SK-N-SH treated with all-trans-retinoic acid at 6 μM for 48 hours (cell line): ENCODE results near the gene CCIN.

Source experiments
- ATAC-seq: fragments of 200-7000 bp; cut with Tn5 transposase; 3 replicates; pipeline ENCODE4 v1.9.1; 2020; ENCODE audit warnings: mild to moderate bottlenecking, moderate library complexity
- ARNTL ChIP-seq: fragments of 450-650 bp; formaldehyde crosslinking; IDR thresholded peaks from 2 replicates; pipeline ENCODE4 v1.5.0; 2020; ENCODE audit warnings: low read depth, mild to moderate bottlenecking, moderate library complexity, borderline replicate concordance
- BACH2 ChIP-seq: fragments of 250-450 bp; sonication (Bioruptor Pico); IDR thresholded peaks from 2 replicates; pipeline ENCODE4 v1.9.0; 2021; ENCODE audit warnings: mild to moderate bottlenecking, borderline replicate concordance
- CREB5 ChIP-seq: fragments of 250-450 bp; sonication (Bioruptor Pico); IDR thresholded peaks from 2 replicates; pipeline ENCODE4 v1.5.1; 2020; ENCODE audit warnings: low read depth, mild to moderate bottlenecking, moderate library complexity
- CSDC2 ChIP-seq: fragments of 250-450 bp; sonication (Bioruptor Pico); IDR thresholded peaks from 2 replicates; pipeline ENCODE4 v1.5.0; 2020; ENCODE audit warnings: mild to moderate bottlenecking, moderate library complexity
- CSRNP3 ChIP-seq: fragments of 250-450 bp; sonication (Bioruptor Pico); IDR thresholded peaks from 2 replicates; pipeline ENCODE4 v1.5.1; 2021; ENCODE audit warnings: mild to moderate bottlenecking, moderate library complexity
- ESRRG ChIP-seq: fragments of 250-450 bp; sonication (Bioruptor Pico); IDR thresholded peaks from 2 replicates; pipeline ENCODE4 v1.6.1; 2021; ENCODE audit warnings: mild to moderate bottlenecking
- GLIS3 ChIP-seq: fragments of 250-450 bp; sonication (Bioruptor Pico); IDR thresholded peaks from 2 replicates; pipeline ENCODE4 v1.5.0; 2020; ENCODE audit warnings: mild to moderate bottlenecking, moderate library complexity
- ISL1 ChIP-seq: fragments of 250-450 bp; sonication (Bioruptor Pico); IDR thresholded peaks from 2 replicates; pipeline ENCODE4 v2.1.2; 2022; ENCODE audit warnings: mild to moderate bottlenecking, moderate library complexity
- OSR1 ChIP-seq: fragments of 250-450 bp; sonication (Bioruptor Pico); IDR thresholded peaks from 2 replicates; pipeline ENCODE4 v1.8.0; 2022; ENCODE audit warnings: moderate library complexity, mild to moderate bottlenecking, inconsistent platforms
- POU6F1 ChIP-seq: fragments of 250-450 bp; sonication (Bioruptor Pico); IDR thresholded peaks from 2 replicates; pipeline ENCODE4 v1.8.0; 2021; ENCODE audit warnings: low read depth, mild to moderate bottlenecking, moderate library complexity, borderline replicate concordance
- PPARA ChIP-seq: fragments of 250-450 bp; sonication (Bioruptor Pico); IDR thresholded peaks from 2 replicates; pipeline ENCODE4 v1.5.0; 2020; ENCODE audit warnings: mild to moderate bottlenecking, borderline replicate concordance
- SNAI2 ChIP-seq: fragments of 250-450 bp; sonication (Bioruptor Pico); IDR thresholded peaks from 2 replicates; pipeline ENCODE4 v1.5.0; 2020; ENCODE audit warnings: mild to moderate bottlenecking, moderate library complexity
- TCF4 ChIP-seq: fragments of 250-450 bp; sonication (Bioruptor Pico); IDR thresholded peaks from 2 replicates; pipeline ENCODE4 v1.8.0; 2021; ENCODE audit warnings: mild to moderate bottlenecking, moderate library complexity, borderline replicate concordance
- TOX ChIP-seq: fragments of 250-450 bp; sonication (Bioruptor Pico); IDR thresholded peaks from 2 replicates; pipeline ENCODE4 v1.8.0; 2021; ENCODE audit warnings: mild to moderate bottlenecking, moderate library complexity, borderline replicate concordance
- TSHZ2 ChIP-seq: fragments of 250-450 bp; sonication (Bioruptor Pico); IDR thresholded peaks from 2 replicates; pipeline ENCODE4 v1.5.0; 2020; ENCODE audit warnings: mild to moderate bottlenecking, moderate library complexity
- ZC3H10 ChIP-seq: fragments of 250-450 bp; sonication (Bioruptor Pico); IDR thresholded peaks from 2 replicates; pipeline ENCODE4 v1.5.1; 2021; ENCODE audit warnings: mild to moderate bottlenecking, moderate library complexity
- ZFP3 ChIP-seq: fragments of 250-450 bp; sonication (Bioruptor Pico); IDR thresholded peaks from 2 replicates; pipeline ENCODE4 v1.5.0; 2020; ENCODE audit warnings: mild to moderate bottlenecking, moderate library complexity
- ZFP30 ChIP-seq: fragments of 450-650 bp; formaldehyde crosslinking; IDR thresholded peaks from 2 replicates; pipeline ENCODE4 v1.5.0; 2022; ENCODE audit warnings: mild to moderate bottlenecking, moderate library complexity
- ZNF565 ChIP-seq: fragments of 450-650 bp; formaldehyde crosslinking; conservative IDR thresholded peaks from 2 replicates; pipeline ENCODE4 v1.5.0; 2020; ENCODE audit warnings: low read depth, mild to moderate bottlenecking, moderate library complexity
- ZNF8 ChIP-seq: fragments of 450-650 bp; formaldehyde crosslinking; IDR thresholded peaks from 2 replicates; pipeline ENCODE4 v1.5.0; 2020; ENCODE audit warnings: mild to moderate bottlenecking, moderate library complexity

CCIN gene

GRCh38 chr9:36134761-36135505 is 34.3 kb upstream of the CCIN start:
- no peak for TF ChIP-seq ISL1
- TF ChIP-seq POU6F1 (CRISPR knock-in tag): no peak
- no peak for TF ChIP-seq ZFP3 (CRISPR knock-in tag)
- TF ChIP-seq ZC3H10 (CRISPR knock-in tag): no peak
- TF ChIP-seq ZNF565 (CRISPR knock-in tag): no peak
- TF ChIP-seq TOX (CRISPR knock-in tag): no peak
- no peak for TF ChIP-seq BACH2 (CRISPR knock-in tag)
- no peak for TF ChIP-seq CREB5 (CRISPR knock-in tag)
- TF ChIP-seq ARNTL: no peak
- TF ChIP-seq CSRNP3: no peak
- no peak for TF ChIP-seq ESRRG (CRISPR knock-in tag)
- TF ChIP-seq OSR1 (CRISPR knock-in tag): no peak
- no peak for TF ChIP-seq PPARA (CRISPR knock-in tag)
- no peak for TF ChIP-seq TSHZ2 (CRISPR knock-in tag)
- no peak for TF ChIP-seq ZFP30 (CRISPR knock-in tag)
- TF ChIP-seq TCF4: no peak
- TF ChIP-seq SNAI2 (CRISPR knock-in tag): no peak
- no peak for TF ChIP-seq GLIS3 (CRISPR knock-in tag)
- no peak for TF ChIP-seq ZNF8 (CRISPR knock-in tag)
- no peak for TF ChIP-seq CSDC2 (CRISPR knock-in tag)
- TF ChIP-seq, all 23 proteins: peak for 0
- ATAC-seq: no peak

- no peak for TF ChIP-seq ZC3H10 (CRISPR knock-in tag)
- TF ChIP-seq ESRRG (CRISPR knock-in tag): no peak
- ATAC-seq: peak; percentile 34; the same call in 2 of the 3 replicates
Measured at GRCh38 chr9:36135741-36136271, 33.4 kb upstream of the CCIN start.

- TF ChIP-seq ZC3H10 (CRISPR knock-in tag): no peak
- TF ChIP-seq ZFP3 (CRISPR knock-in tag): peak; percentile 91
- 0 out of 2 replicates have a peak, but pooled peaks have one; percentile 8 for TF ChIP-seq TSHZ2 (CRISPR knock-in tag)
- peak; percentile 95 for ATAC-seq
Measured at GRCh38 chr9:36136272-36136893, 32.8 kb upstream of the CCIN start, which contains the start of gene GLIPR2. Gene GLIPR2 (plus strand): TSS chr9:36136733. CDS start chr9:36136779, 46 bp downstream.
